PC-9 (cell line): ENCODE measurements around the gene NEURL3.

Experiments
- EZH2 ChIP-seq: fragments of 200-600 bp; sonication (generic); IDR thresholded peaks from 2 replicates; pipeline ENCODE4 v1.8.0; 2017; ENCODE audit warnings: antibody characterized with exemption, low read depth
- TF ChIP-seq, protein P1 (sequence below): fragments of 200-600 bp; sonication (generic); conservative IDR thresholded peaks from 2 replicates; pipeline ENCODE4 v1.6.1; 2017; ENCODE audit warnings: mixed run types, antibody characterized with exemption, mild to moderate bottlenecking, moderate library complexity

DNA sequence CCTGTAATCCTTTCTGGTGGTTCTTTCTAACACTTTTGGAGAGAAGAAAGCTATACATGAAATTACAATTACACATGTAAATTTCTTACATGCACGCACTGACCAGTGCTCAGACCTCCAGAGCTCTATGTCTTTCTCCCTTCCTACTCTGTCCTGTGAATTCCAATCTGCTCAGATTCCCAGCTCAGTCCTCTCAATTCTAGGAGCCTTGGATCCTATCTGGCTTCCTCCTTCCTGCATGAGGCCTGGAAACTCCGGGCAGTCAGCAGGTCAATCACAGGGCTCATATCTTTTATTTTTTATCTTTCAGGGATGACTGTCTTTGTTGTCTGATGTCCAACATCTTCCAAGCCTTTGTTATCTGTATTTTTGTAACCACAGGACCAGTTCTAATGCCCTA is 56.0 kb downstream of the NEURL3 start:
- TF ChIP-seq, protein P1, sequence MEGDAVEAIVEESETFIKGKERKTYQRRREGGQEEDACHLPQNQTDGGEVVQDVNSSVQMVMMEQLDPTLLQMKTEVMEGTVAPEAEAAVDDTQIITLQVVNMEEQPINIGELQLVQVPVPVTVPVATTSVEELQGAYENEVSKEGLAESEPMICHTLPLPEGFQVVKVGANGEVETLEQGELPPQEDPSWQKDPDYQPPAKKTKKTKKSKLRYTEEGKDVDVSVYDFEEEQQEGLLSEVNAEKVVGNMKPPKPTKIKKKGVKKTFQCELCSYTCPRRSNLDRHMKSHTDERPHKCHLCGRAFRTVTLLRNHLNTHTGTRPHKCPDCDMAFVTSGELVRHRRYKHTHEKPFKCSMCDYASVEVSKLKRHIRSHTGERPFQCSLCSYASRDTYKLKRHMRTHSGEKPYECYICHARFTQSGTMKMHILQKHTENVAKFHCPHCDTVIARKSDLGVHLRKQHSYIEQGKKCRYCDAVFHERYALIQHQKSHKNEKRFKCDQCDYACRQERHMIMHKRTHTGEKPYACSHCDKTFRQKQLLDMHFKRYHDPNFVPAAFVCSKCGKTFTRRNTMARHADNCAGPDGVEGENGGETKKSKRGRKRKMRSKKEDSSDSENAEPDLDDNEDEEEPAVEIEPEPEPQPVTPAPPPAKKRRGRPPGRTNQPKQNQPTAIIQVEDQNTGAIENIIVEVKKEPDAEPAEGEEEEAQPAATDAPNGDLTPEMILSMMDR, result no peak
- TF ChIP-seq EZH2, result no peak
